SK-N-MC (cell line): ENCODE data around the gene ADGRB2.

Experiments used
- EZH2 ChIP-seq: fragments of 200-600 bp; sonication (generic); IDR thresholded peaks from one replicate; pipeline ENCODE4 v1.6.1; 2017; ENCODE audit warnings: antibody characterized with exemption
- FOXP2 ChIP-seq: optimal IDR thresholded peaks from 2 replicates; pipeline ENCODE3; 2011; ENCODE audit warnings: mild to moderate bottlenecking, moderate library complexity; ENCODE audit not compliant: insufficient read depth; ENCODE audit errors: extremely low read length, control extremely low read depth
- POLR2AphosphoS5 ChIP-seq: IDR thresholded peaks from 2 replicates; pipeline ENCODE4 v1.6.1; 2012; ENCODE audit warnings: mild to moderate bottlenecking, low read depth, low read length, borderline replicate concordance

- TF ChIP-seq POLR2AphosphoS5 (no peak), EZH2 (no peak), FOXP2 (no peak)
Observed at GRCh38 chr1:31685795-31686194, 78.3 kb downstream of the ADGRB2 start.
